ENCODE measurements around the gene TRIM26.
"Not testable (repeated sequence)": the region's sequence is repeated elsewhere in the genome, so short reads cannot be mapped to it uniquely, and the experiment has no call there.

The TRIM26 gene

DNA sequence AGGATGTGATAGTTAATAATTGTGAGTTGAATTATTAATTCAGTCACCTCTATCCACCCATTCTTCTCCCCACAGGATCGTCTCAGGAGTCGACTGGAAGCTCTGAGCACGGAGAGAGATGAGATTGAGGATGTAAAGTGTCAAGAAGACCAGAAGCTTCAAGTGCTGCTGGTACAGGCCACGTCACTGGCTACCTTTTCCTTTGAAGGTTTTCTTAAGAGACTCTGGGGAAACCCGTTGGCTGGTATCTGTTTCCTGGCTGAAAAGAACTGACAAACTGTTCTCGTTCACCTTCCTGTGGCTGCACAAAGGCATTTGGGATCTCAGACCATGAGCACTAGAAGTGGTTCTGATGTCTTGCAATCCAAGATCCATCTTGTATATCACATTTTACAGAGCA lies 46.1 kb downstream of the TRIM26 start:
- Histone ChIP-seq H3K79me2 (ENCODE audit: insufficient read depth, low read length) (no peaks in the 10 kb centered on the region), H3K36me3 (ENCODE audit: insufficient read depth, low read length) (no peaks in the 10 kb centered on the region), H4K20me1 (ENCODE audit: insufficient read depth, low read length) (peaks cover 4% of the 10 kb centered on the region; the same call in 1 of the 2 replicates), H3K4me1 (ENCODE audit: insufficient read depth, low read length) (peaks cover 13% of the 10 kb centered on the region), H2AFZ (ENCODE audit: low read depth, low read length) (no peak overlapping the region), H3K27me3 (ENCODE audit: insufficient read depth, low read length, poor library complexity) (peaks cover 22% of the 10 kb centered on the region), H3K9ac (ENCODE audit: low read depth, low read length) (no peak overlapping the region), H3K27ac (ENCODE audit: low read length) (no peak overlapping the region), H3K4me2 (ENCODE audit: insufficient read depth, low read length) (no peak overlapping the region), H3K4me3 (ENCODE audit: low read depth in 1 of 2, low read length in 2 of 2) (no peak overlapping the region), H3K9me3 (ENCODE audit: insufficient read depth, low read length, severe bottlenecking) (no peaks in the 10 kb centered on the region)
- no peak for ATAC-seq (ENCODE audit: insufficient read depth, low read depth)
- TF ChIP-seq EZH2 (IDR thresholded peaks at IDR 0.05; ENCODE audit: borderline replicate concordance, low read depth, low read length, severe bottlenecking), result no peak
- TF ChIP-seq, protein P1, sequence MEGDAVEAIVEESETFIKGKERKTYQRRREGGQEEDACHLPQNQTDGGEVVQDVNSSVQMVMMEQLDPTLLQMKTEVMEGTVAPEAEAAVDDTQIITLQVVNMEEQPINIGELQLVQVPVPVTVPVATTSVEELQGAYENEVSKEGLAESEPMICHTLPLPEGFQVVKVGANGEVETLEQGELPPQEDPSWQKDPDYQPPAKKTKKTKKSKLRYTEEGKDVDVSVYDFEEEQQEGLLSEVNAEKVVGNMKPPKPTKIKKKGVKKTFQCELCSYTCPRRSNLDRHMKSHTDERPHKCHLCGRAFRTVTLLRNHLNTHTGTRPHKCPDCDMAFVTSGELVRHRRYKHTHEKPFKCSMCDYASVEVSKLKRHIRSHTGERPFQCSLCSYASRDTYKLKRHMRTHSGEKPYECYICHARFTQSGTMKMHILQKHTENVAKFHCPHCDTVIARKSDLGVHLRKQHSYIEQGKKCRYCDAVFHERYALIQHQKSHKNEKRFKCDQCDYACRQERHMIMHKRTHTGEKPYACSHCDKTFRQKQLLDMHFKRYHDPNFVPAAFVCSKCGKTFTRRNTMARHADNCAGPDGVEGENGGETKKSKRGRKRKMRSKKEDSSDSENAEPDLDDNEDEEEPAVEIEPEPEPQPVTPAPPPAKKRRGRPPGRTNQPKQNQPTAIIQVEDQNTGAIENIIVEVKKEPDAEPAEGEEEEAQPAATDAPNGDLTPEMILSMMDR (IDR thresholded peaks at IDR 0.05; ENCODE audit: borderline replicate concordance, extremely low read depth, low read length, poor library complexity, severe bottlenecking), result no peak
- DNase-seq, result no peak

DNA sequence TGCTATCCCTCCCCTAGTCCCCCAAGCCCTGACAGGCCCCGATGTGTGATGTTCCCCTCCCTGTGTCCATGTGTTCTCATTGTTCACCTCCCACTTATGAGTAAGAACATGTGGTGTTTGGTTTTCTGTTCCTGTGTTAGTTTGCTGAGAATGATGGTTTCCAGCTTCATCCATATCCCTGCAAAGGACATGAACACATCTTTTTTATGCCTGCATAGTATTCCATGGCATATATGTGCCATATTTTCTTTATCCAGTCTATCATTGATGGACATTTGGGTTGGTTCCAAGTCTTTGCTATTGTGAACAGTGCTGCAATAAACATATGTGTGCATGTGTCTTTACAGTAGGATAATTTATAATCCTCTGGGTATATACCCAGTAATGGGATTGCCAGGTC lies 48.0 kb downstream of the TRIM26 start:
- ATAC-seq (ENCODE audit: insufficient read depth, low read depth); H3K79me2 ChIP-seq (ENCODE audit: insufficient read depth, low read length); H3K27ac ChIP-seq (ENCODE audit: low read length); H4K20me1 ChIP-seq (ENCODE audit: insufficient read depth, low read length); H3K4me3 ChIP-seq (ENCODE audit: low read depth in 1 of 2, low read length in 2 of 2); H3K4me2 ChIP-seq (ENCODE audit: insufficient read depth, low read length); H3K36me3 ChIP-seq (ENCODE audit: insufficient read depth, low read length); DNase-seq; H3K9me3 ChIP-seq (ENCODE audit: insufficient read depth, low read length, severe bottlenecking); H3K9ac ChIP-seq (ENCODE audit: low read depth, low read length); H2AFZ ChIP-seq (ENCODE audit: low read depth, low read length): not testable (repeated sequence)
- Histone ChIP-seq H3K4me1 (ENCODE audit: insufficient read depth, low read length) (peaks cover 13% of the 10 kb centered on the region), H3K27me3 (ENCODE audit: insufficient read depth, low read length, poor library complexity) (peaks cover 22% of the 10 kb centered on the region)

DNA sequence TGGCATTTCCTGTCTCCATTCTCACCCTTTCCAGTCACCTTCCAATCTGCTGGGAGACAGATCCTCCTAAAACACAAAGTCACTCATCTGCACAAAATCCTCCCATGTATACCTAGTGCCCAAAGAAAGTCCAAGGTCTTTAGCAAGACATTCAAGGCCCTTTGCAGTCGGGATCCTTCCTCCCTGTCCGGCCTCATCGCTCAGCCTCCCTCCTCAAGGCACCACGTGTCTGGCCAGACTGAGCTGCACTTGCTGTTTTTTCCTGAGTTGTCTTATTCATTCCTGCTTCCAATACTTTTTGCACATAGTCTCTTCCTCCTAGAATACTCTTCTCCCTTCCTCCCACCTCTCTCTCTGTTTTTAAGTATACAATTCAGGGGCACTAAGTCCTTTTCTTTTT lies 48.5 kb downstream of the TRIM26 start:
- no peak for DNase-seq
- H3K9ac ChIP-seq (ENCODE audit: low read depth, low read length), result no peak overlapping the region
- H3K79me2 ChIP-seq (ENCODE audit: insufficient read depth, low read length), result no peaks in the 10 kb centered on the region
- no peaks in the 10 kb centered on the region for H3K36me3 ChIP-seq (ENCODE audit: insufficient read depth, low read length)
- H3K27me3 ChIP-seq (ENCODE audit: insufficient read depth, low read length, poor library complexity), result peaks cover 22% of the 10 kb centered on the region
- no peak overlapping the region for H3K27ac ChIP-seq (ENCODE audit: low read length)
- no peak for ATAC-seq (ENCODE audit: insufficient read depth, low read depth)
- H3K9me3 ChIP-seq (ENCODE audit: insufficient read depth, low read length, severe bottlenecking), result no peaks in the 10 kb centered on the region
- H3K4me1 ChIP-seq (ENCODE audit: insufficient read depth, low read length), result peaks cover 13% of the 10 kb centered on the region
- H2AFZ ChIP-seq (ENCODE audit: low read depth, low read length), result no peak overlapping the region
- H4K20me1 ChIP-seq (ENCODE audit: insufficient read depth, low read length), result peaks cover 4% of the 10 kb centered on the region; the same call in 1 of the 2 replicates
- no peak overlapping the region for H3K4me2 ChIP-seq (ENCODE audit: insufficient read depth, low read length)
- TF ChIP-seq EZH2 (IDR thresholded peaks at IDR 0.05; ENCODE audit: borderline replicate concordance, low read depth, low read length, severe bottlenecking), result no peak
- TF ChIP-seq, protein P1 (IDR thresholded peaks at IDR 0.05; ENCODE audit: borderline replicate concordance, extremely low read depth, low read length, poor library complexity, severe bottlenecking), result no peak
- no peak overlapping the region for H3K4me3 ChIP-seq (ENCODE audit: low read depth in 1 of 2, low read length in 2 of 2)

DNA sequence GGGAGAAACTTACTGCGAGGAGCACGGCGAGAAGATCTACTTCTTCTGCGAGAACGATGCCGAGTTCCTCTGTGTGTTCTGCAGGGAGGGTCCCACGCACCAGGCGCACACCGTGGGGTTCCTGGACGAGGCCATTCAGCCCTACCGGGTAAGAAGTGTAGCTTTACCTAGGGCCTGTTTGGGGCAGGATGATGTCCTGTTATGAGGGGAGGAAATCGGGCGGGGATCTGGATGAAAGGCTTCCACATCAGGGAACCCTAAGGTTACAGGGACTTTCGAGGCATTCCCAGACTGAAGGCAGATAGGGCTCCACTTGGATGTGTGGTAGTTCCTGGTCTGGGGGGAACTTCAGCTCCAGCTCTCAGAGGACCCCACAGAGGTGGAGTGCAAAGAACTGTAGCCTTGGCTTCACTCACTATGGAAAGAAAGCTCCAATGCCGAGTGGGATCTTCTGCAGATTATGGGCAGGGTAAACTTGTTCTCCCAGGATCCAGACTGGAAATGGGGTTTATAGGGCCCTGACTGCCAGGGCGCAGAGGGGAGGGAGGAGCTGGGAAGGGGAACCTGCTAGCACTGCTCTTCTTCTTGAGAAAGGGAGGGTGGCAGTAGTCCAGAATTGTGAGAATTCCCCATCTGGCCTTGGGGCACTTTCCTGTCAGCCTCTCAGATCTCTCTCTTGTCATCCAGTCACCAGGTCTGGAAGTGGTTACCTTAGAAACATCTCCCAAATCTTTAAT lies 49.1 kb downstream of the TRIM26 start:
- DNase-seq (no peak), ATAC-seq (ENCODE audit: insufficient read depth, low read depth) (no peak)
- no peaks in the 10 kb centered on the region for H3K79me2 ChIP-seq (ENCODE audit: insufficient read depth, low read length)
- H3K4me2 ChIP-seq (ENCODE audit: insufficient read depth, low read length), result no peak overlapping the region; the same call in 1 of the 2 replicates
- no peak overlapping the region for H3K27ac ChIP-seq (ENCODE audit: low read length)
- H2AFZ ChIP-seq (ENCODE audit: low read depth, low read length), result no peak overlapping the region
- peaks cover 4% of the 10 kb centered on the region; the same call in 1 of the 2 replicates for H4K20me1 ChIP-seq (ENCODE audit: insufficient read depth, low read length)
- H3K4me3 ChIP-seq (ENCODE audit: low read depth in 1 of 2, low read length in 2 of 2), result no peak overlapping the region
- no peaks in the 10 kb centered on the region for H3K9me3 ChIP-seq (ENCODE audit: insufficient read depth, low read length, severe bottlenecking)
- H3K27me3 ChIP-seq (ENCODE audit: insufficient read depth, low read length, poor library complexity), result peaks cover 26% of the 10 kb centered on the region
- H3K4me1 ChIP-seq (ENCODE audit: insufficient read depth, low read length), result peaks cover 13% of the 10 kb centered on the region
- TF ChIP-seq, protein P1 (IDR thresholded peaks at IDR 0.05; ENCODE audit: borderline replicate concordance, extremely low read depth, low read length, poor library complexity, severe bottlenecking), result no peak
- no peak for TF ChIP-seq EZH2 (IDR thresholded peaks at IDR 0.05; ENCODE audit: borderline replicate concordance, low read depth, low read length, severe bottlenecking)
- no peaks in the 10 kb centered on the region for H3K36me3 ChIP-seq (ENCODE audit: insufficient read depth, low read length)
- no peak overlapping the region for H3K9ac ChIP-seq (ENCODE audit: low read depth, low read length)

All from DND-41 (cell line).